ENCODE results near the gene ACOT8. TPM values are rescaled to one million over a fixed set of nuclear protein-coding genes. Genes with fewer than 3 reads are reported as not detected.

ACOT8 gene
- total and polyA plus RNA-seq, 10 of the 15 experiments (the other 5 are each of a cell fraction or from before 2014, with no cell fraction given), result 5.1 to 47.9 (median 31.8) TPM

DNA sequence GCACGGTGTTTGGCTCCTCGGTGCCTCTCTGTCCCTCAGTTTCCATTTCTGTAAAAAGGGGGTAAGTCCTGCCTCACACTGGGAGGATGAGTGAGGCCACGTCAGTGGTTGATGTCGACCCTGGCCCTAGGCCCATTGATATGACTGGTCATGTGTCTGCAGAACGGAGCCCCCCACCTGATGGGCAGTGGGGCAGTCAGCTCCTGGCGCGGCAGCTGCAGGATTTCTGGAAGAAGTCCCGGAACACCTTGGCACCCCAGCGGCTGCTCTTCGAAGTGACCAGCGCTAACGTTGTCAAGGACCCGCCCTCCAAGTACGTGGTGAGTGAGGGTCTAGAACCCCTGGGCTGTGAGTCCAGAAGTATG, 22.4 kb downstream of the ACOT8 start:
- H3K4me3 ChIP-seq, result no peak overlapping the region
- H3K36me3 ChIP-seq (ENCODE audit: control insufficient read depth in 2 of 2, insufficient read depth in 2 of 2, low read length in 1 of 2), result no peaks in the 10 kb centered on the region
- DNase-seq (ENCODE audit: low read depth, low spot score) (no peak), ATAC-seq (no peak), FAIRE-seq (no peak)
- CTCF ChIA-PET, result interaction anchor here (1.6 kb wide), 1 partner anchor 17 kb away, joined by 4 read pairs; no protein-coding TSS in a partner anchor
- H3K79me2 ChIP-seq (ENCODE audit: control insufficient read depth, insufficient read depth, low read length), result no peaks in the 10 kb centered on the region
- no peak overlapping the region for H3K9ac ChIP-seq (ENCODE audit: control insufficient read depth, insufficient read depth, low read length)
- BruUV-seq (replicated peaks), result no TSS peak
- WGBS (ENCODE audit: insufficient coverage, insufficient replicate concordance, low lambda C conversion rate, missing lambda C conversion rate), result 91% methylated on average over 14 of the region's 14 CpGs
- in situ Hi-C loops (cut with MboI) (no loop called here), intact Hi-C loops (cut with micrococcal nuclease; ENCODE audit: unreplicated experiment) (no loop called here)
- H4K20me1 ChIP-seq (ENCODE audit: control insufficient read depth, insufficient read depth), result no peaks in the 10 kb centered on the region
- H2AFZ ChIP-seq (ENCODE audit: control insufficient read depth, low read depth, low read length), result no peak overlapping the region
- RAD21 ChIA-PET (ENCODE audit: unreplicated experiment), result no interaction called here
- no peaks in the 10 kb centered on the region for H3K9me3 ChIP-seq (replicated peaks; ENCODE audit: control insufficient read depth, insufficient read depth, low read length)
- H3K27me3 ChIP-seq (replicated peaks in 1 of 2; ENCODE audit: control insufficient read depth in 2 of 2, insufficient read depth in 2 of 2, low read length in 1 of 2), result no peaks in the 10 kb centered on the region
- SMC1A ChIA-PET (ENCODE audit: uncharacterized antibody, unreplicated experiment), result no interaction called here
- no peak overlapping the region for H3K27ac ChIP-seq (ENCODE audit: control insufficient read depth, insufficient read depth)
- TF ChIP-seq CHD1 (IDR thresholded peaks at IDR 0.05; ENCODE audit: low read depth, low read length) (no peak), SRF (IDR thresholded peaks at IDR 0.05; ENCODE audit: low read depth in 2 of 2, low read length in 2 of 2) (no peak), CHD4 (IDR thresholded peaks at IDR 0.05) (no peak), TCF7 (IDR thresholded peaks at IDR 0.05; ENCODE audit: borderline replicate concordance) (no peak), RCOR1 (conservative IDR thresholded peaks at IDR 0.05; ENCODE audit: low read depth, low read length) (no peak), TARDBP (IDR thresholded peaks at IDR 0.05; ENCODE audit: borderline replicate concordance) (no peak), GATAD2B (conservative IDR thresholded peaks at IDR 0.05; ENCODE audit: low read depth) (no peak), MYC (IDR thresholded peaks at IDR 0.05; ENCODE audit: insufficient read depth, insufficient read length, insufficient replicate concordance, low read length, severe bottlenecking) (no peak), RUNX3 (IDR thresholded peaks at IDR 0.05; ENCODE audit: low read length) (no peak), ESRRA (IDR thresholded peaks at IDR 0.05; ENCODE audit: low read length) (no peak), SREBF1 (IDR thresholded peaks at IDR 0.05; ENCODE audit: low read length) (no peak), SIN3A (IDR thresholded peaks at IDR 0.05; ENCODE audit: low read depth, low read length) (no peak), RAD51 (IDR thresholded peaks at IDR 0.05) (no peak), YY1 (IDR thresholded peaks at IDR 0.05; ENCODE audit: low read depth, low read length) (no peak), PAX5 (IDR thresholded peaks at IDR 0.05; ENCODE audit: borderline replicate concordance, low read depth, low read length) (no peak)
- TF ChIP-seq, protein P1, sequence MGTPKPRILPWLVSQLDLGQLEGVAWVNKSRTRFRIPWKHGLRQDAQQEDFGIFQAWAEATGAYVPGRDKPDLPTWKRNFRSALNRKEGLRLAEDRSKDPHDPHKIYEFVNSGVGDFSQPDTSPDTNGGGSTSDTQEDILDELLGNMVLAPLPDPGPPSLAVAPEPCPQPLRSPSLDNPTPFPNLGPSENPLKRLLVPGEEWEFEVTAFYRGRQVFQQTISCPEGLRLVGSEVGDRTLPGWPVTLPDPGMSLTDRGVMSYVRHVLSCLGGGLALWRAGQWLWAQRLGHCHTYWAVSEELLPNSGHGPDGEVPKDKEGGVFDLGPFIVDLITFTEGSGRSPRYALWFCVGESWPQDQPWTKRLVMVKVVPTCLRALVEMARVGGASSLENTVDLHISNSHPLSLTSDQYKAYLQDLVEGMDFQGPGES (IDR thresholded peaks at IDR 0.05), result no peak
- TF ChIP-seq, protein P2, sequence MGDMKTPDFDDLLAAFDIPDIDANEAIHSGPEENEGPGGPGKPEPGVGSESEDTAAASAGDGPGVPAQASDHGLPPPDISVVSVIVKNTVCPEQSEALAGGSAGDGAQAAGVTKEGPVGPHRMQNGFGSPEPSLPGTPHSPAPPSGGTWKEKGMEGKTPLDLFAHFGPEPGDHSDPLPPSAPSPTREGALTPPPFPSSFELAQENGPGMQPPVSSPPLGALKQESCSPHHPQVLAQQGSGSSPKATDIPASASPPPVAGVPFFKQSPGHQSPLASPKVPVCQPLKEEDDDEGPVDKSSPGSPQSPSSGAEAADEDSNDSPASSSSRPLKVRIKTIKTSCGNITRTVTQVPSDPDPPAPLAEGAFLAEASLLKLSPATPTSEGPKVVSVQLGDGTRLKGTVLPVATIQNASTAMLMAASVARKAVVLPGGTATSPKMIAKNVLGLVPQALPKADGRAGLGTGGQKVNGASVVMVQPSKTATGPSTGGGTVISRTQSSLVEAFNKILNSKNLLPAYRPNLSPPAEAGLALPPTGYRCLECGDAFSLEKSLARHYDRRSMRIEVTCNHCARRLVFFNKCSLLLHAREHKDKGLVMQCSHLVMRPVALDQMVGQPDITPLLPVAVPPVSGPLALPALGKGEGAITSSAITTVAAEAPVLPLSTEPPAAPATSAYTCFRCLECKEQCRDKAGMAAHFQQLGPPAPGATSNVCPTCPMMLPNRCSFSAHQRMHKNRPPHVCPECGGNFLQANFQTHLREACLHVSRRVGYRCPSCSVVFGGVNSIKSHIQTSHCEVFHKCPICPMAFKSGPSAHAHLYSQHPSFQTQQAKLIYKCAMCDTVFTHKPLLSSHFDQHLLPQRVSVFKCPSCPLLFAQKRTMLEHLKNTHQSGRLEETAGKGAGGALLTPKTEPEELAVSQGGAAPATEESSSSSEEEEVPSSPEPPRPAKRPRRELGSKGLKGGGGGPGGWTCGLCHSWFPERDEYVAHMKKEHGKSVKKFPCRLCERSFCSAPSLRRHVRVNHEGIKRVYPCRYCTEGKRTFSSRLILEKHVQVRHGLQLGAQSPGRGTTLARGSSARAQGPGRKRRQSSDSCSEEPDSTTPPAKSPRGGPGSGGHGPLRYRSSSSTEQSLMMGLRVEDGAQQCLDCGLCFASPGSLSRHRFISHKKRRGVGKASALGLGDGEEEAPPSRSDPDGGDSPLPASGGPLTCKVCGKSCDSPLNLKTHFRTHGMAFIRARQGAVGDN (IDR thresholded peaks at IDR 0.05), result no peak
- TF ChIP-seq, protein P3, sequence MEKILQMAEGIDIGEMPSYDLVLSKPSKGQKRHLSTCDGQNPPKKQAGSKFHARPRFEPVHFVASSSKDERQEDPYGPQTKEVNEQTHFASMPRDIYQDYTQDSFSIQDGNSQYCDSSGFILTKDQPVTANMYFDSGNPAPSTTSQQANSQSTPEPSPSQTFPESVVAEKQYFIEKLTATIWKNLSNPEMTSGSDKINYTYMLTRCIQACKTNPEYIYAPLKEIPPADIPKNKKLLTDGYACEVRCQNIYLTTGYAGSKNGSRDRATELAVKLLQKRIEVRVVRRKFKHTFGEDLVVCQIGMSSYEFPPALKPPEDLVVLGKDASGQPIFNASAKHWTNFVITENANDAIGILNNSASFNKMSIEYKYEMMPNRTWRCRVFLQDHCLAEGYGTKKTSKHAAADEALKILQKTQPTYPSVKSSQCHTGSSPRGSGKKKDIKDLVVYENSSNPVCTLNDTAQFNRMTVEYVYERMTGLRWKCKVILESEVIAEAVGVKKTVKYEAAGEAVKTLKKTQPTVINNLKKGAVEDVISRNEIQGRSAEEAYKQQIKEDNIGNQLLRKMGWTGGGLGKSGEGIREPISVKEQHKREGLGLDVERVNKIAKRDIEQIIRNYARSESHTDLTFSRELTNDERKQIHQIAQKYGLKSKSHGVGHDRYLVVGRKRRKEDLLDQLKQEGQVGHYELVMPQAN (conservative IDR thresholded peaks at IDR 0.05), result no peak
- H3K4me2 ChIP-seq (ENCODE audit: control insufficient read depth, insufficient read depth), result peak overlapping the region; percentile 99; the same call in 1 of the 2 replicates
- peaks cover 3% of the 10 kb centered on the region for H3K4me1 ChIP-seq (ENCODE audit: control insufficient read depth, insufficient read depth, low read length)
- POLR2A ChIA-PET, result no interaction called here

Measured in GM12878 (cell line).